HepG2 (cell line): Measurements from ENCODE around the gene TCF7L2. TPM values are rescaled to one million over a fixed set of nuclear protein-coding genes. Genes with fewer than 3 reads are reported as not detected.
A peak's percentile ranks its signal among the peaks of the same experiment; 100 is the strongest.

Experiments used
- GZF1 ChIP-seq: sonication (generic); formaldehyde crosslinking; IDR thresholded peaks from 2 replicates; pipeline ENCODE4 v1.5.1; 2020; ENCODE audit warnings: mild to moderate bottlenecking, missing genetic modification reagents
- MAX ChIP-seq: IDR thresholded peaks from 2 replicates; pipeline ENCODE4 v1.6.1; 2012; ENCODE audit warnings: inconsistent platforms
- NR2C2 ChIP-seq: sonication (generic); formaldehyde crosslinking; IDR thresholded peaks from 2 replicates; pipeline ENCODE4 v1.4.0; 2020; ENCODE audit warnings: missing genetic modification reagents, mild to moderate bottlenecking, moderate library complexity, borderline replicate concordance
- RARG ChIP-seq: sonication (generic); formaldehyde crosslinking; IDR thresholded peaks from 2 replicates; pipeline ENCODE4 v1.4.0; 2020; ENCODE audit warnings: low read depth, mild to moderate bottlenecking, missing genetic modification reagents
- ZBTB40 ChIP-seq, 2 experiments: fragments of 450-650 bp in 1 of 2; sonication (generic) in 1 of 2; formaldehyde crosslinking in 1 of 2; IDR thresholded peaks; 2 replicates each; pipeline versions ENCODE4 v1.6.1 to v1.8.0; 2016 to 2022; ENCODE audit warnings: antibody characterized with exemption in 1 of 2, mild to moderate bottlenecking in 1 of 2, missing genetic modification reagents in 1 of 2
- ZFY ChIP-seq: sonication (generic); formaldehyde crosslinking; IDR thresholded peaks from 2 replicates; pipeline ENCODE4 v1.4.0; 2020; ENCODE audit warnings: missing genetic modification reagents
- ZNF503 ChIP-seq: sonication (generic); formaldehyde crosslinking; IDR thresholded peaks from 2 replicates; pipeline ENCODE4 v1.4.0; 2020; ENCODE audit warnings: missing genetic modification reagents
- ZNF646 ChIP-seq: sonication (generic); formaldehyde crosslinking; IDR thresholded peaks from 2 replicates; pipeline ENCODE4 v1.9.0; 2021; ENCODE audit warnings: mild to moderate bottlenecking, missing genetic modification reagents
- ZNF747 ChIP-seq: sonication (generic); formaldehyde crosslinking; IDR thresholded peaks from 2 replicates; pipeline ENCODE4 v1.8.1; 2023; ENCODE audit warnings: missing genetic modification reagents, mild to moderate bottlenecking, borderline replicate concordance
- ZNF749 ChIP-seq: sonication (generic); formaldehyde crosslinking; IDR thresholded peaks from 2 replicates; pipeline ENCODE4 v1.8.0; 2022; ENCODE audit warnings: mild to moderate bottlenecking, missing genetic modification reagents, moderate library complexity, borderline replicate concordance
- polyA plus RNA-seq, 8 experiments: library from polyadenylated mRNA; depleted of rRNA in 3 of 8; stranded (reverse) in 7 of 8; unstranded in 1 of 8; fragments of >200 nt; fragmentation: Illumina TruSeq in 4 of 8; extraction: Trizol in 4 of 8; gene quantifications; 2 replicates each; pipeline versions ENCODE4 v1.2.1 to v1.2.3, GENCODE V29; 2011 to 2016; ENCODE audit warnings: low read depth in 4 of 8, missing spikeins in 1 of 8, mixed read lengths in 1 of 8; ENCODE audit not compliant: insufficient read depth in 1 of 8
- total RNA-seq, 5 experiments: library from RNA; depleted of rRNA; stranded (reverse); fragments of >200 nt; fragmentation: Illumina TruSeq; extraction: Trizol; gene quantifications; 2 replicates each; pipeline ENCODE4 v1.2.3, GENCODE V29; 2016; ENCODE audit warnings: low read depth in 1 of 5

TCF7L2 gene
- total and polyA plus RNA-seq, 2 of the 13 experiments (the other 11 are each of a cell fraction or from before 2014, with no cell fraction given), result 3.9 to 13.7 TPM

- TF ChIP-seq NR2C2 (CRISPR knock-in tag) (no peak), ZNF749 (no peak), ZNF646 (CRISPR knock-in tag) (no peak), RARG (no peak), MAX (0 out of 2 replicates have a peak, but pooled peaks have one; percentile 4), ZNF747 (CRISPR knock-in tag) (no peak), ZBTB40 (IDR thresholded peaks at IDR 0.05) (no peak), ZBTB40 (CRISPR knock-in tag; IDR thresholded peaks at IDR 0.05) (no peak), ZNF503 (CRISPR knock-in tag) (no peak), GZF1 (CRISPR knock-in tag) (no peak), ZFY (0 out of 2 replicates have a peak, but pooled peaks have one; percentile 20)
Measured at GRCh38 chr10:112950714-112951358, 789 bp downstream of the TCF7L2 start (continued).
